Astrocyte (in vitro differentiated cells and primary cell): ENCODE results near the gene LRG1.

ENCODE experiments used
- CTCF ChIP-seq: IDR thresholded peaks from 2 replicates; pipeline ENCODE4 v1.5.1; 2011; ENCODE audit warnings: low read depth, mild to moderate bottlenecking, inconsistent platforms, low read length, moderate library complexity; ENCODE audit not compliant: insufficient read depth
- EZH2 ChIP-seq: IDR thresholded peaks from 2 replicates; pipeline ENCODE4 v1.6.1; 2012; ENCODE audit warnings: mild to moderate bottlenecking, low read length, inconsistent platforms; ENCODE audit not compliant: insufficient read depth

- no peak for TF ChIP-seq CTCF
- no peak for TF ChIP-seq EZH2
Observed at GRCh38 chr19:4507150-4507452, 32.7 kb downstream of the LRG1 start.
